GM21381 (cell line): ENCODE results near the gene XXYLT1.

Experiments used
- ATAC-seq: cut with Tn5 transposase; IDR thresholded peaks from one replicate; pipeline ENCODE4 v1.9.1; 2021; ENCODE audit warnings: mild to moderate bottlenecking, moderate library complexity; ENCODE audit not compliant: unreplicated experiment

Gene XXYLT1

DNA sequence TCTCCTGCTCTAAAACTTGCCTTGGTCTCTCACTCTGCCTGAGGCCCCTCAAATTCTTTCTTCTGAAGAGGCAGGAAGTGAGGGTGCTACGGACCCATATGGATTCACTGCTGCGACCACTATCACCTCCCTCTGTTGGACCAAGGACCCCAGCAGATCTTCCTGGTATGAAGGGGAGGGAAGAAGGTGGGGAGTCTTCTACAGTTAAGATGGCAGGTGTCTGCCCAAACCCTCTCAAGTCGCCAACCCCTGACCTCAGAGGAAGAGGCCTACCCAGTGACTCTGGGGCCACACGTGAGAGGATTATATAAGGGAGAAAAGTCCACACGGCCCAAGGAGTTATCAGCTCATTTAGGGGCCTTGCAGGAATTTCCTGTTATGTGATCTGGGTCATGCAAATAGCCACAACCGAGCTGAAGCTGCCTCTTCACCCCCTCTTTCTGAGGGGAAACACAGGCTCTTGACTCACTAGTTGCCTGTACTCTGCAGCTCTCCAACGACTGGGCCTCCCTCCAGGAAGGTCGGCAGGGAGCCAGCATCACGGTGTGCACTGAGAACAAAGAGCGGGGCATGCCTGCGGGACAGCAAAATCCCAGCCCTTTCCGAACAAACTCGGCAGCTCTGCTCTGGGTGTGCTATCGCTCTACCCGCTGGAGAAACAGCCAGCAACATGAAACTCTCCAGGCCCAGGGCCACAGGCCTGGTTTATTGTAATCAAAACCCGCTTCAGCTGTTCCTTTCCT, 116.0 kb downstream of the XXYLT1 start:
- ATAC-seq, result no peak

DNA sequence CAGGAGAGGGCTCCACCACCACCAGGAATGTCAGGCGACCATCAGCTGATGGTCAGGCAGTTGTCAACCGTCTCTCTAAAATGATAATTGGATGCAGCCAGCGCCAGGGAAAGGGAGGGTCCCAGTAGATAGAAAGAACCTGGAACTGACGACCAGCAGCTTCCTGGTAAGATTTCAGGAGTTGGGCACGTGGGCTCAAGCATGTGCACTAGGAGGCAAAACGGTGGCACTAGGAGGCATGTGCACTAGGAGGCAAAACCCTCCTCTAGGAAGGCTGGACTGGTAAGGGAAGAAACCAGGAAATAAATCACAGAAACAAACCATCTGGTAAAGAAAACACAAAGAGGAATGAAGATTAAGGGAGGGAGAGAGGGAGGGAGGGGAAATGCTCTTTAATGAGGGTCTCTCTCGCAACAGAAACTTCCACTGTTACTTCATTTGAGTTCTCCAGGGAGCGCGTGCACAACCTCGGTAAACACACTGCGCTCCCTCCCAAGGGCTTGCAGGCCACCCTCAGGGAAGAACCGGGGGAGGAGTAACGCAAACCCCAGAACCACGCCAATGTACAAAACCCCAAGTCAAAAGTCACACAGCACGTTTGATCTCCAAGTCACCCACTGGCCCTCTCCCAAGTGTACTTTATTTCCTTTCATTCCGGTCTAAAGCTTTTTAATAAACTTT, 116.7 kb downstream of the XXYLT1 start:
- ATAC-seq, result no peak

DNA sequence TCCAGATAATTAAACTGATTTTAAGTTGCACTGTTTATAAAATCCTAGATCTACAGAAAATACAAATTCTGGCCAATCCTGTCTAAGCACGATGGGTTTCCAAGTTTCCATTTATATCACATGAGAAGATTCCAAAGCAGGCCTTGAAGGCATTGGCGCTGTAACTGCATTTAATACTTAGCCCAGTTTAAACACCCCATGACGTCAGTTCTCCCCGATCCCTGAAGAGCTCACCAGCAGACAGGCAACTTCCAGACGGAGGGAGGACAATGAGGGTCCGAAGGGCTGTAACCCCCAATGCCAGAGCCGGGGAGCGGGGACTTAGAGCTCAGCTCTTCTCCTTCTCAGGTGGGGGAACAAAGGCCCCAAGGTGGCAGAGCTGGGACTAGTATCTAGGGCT, 117.3 kb downstream of the XXYLT1 start:
- no peak for ATAC-seq

DNA sequence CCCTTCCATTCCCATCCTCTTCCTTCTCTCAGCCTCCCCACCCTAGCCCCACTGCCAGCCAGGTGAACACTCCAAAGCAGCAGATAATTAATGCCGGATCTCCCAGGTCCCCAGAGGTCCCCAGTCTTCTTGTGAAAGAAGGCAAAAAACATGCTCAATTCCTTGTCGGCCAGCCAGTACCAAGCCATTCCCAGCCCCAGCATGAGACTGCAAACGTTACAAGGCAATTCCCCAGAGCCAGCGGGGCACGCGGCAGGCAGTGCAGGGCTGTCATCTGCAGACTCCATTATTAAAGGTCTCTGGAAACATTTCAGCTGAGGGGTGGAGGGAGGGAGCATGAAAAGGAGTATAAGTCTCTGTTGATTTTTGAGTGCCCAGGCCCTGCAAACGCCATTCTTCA, 117.8 kb downstream of the XXYLT1 start:
- no peak for ATAC-seq

DNA sequence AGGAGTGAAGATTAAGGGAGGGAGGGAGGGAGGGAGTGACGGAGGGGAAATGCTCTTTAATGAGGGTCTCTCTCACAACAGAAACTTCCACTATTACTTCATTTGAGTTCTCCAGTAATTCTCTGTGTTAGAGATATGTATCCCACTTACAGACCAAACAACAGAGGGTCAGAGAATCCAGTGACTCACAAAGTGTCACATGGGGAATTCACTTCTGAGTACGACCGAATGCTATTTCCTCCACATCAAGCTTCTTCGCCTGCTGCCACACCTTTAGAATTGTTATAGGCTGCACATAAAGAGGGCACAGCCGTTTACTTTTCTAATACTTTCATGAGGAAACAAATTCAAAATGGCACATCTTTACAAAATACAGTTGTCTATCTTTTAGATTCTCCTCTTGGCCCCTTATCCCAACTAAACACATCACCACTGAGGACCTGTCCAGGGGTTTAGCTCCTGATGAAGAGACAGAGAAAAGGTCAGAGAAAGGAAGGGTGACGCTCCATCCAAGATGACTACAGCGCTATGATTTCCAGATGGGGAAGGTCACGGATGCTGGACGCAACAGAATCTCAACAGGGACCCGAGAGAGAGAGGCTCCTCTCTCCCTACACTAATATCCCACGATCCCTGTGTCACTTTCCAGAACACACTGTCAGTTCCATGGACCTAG, 119.0 kb downstream of the XXYLT1 start:
- no peak for ATAC-seq

DNA sequence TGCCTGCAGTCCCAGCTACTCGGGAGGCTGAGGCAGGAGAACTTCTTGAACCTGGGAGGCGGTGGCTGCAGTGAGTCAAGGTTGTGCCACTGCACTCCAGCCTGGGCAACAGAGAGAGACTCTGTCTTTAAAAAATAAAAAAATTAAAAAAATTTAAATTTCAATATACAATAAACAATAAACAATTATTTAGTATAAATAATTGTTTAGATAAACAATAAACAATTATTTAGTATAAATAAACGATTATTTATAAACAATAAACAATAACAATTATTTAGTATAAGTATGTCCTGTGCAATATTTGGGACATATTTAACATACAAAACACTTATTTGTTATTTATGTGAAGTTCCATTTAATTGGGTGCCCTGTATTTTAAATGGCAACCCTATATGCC, 119.6 kb downstream of the XXYLT1 start:
- ATAC-seq, result no peak

DNA sequence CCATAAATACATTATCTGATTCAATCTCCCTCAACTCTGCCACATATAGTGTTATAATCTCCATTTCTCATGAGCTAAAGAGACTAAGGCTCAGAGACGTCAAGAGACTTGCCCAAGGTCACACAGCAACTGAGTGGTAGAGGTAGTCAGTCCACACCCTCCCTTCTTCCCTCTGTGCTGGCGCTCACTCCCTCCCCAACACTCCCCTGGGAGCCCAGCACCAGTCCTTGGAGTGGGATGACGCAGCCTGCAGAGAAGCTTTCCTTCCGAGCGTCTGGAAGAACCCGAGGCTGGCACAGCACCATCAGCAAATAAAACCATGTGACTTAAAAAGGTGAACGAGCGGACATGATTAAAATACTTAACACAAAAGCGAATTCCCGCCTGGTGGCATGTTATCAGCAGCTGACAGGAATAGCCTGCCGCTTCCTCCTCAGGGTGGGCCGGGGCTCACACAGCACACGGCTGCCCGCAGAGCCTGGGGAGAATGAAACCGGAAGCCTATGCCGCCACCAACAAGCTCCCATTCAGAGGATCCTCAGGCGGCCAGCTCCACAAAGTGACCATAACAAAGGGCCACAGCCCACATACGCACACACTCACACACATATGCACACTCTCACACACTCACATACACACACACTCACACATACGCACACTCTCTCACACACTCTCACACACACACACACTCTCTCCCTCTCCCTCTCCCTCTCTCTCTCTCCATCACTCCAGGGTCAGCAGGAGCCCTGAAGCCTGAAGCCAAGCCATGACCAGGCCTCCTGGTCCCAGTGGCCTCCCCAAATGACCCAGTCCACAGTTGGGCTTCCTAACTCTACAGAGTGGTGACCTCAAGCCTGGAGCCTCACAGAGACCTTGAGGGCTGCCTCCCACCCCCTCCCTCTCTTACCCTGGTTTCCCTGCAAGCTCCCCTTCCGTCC, 120.5 kb downstream of the XXYLT1 start:
- peak; percentile 34 for ATAC-seq

DNA sequence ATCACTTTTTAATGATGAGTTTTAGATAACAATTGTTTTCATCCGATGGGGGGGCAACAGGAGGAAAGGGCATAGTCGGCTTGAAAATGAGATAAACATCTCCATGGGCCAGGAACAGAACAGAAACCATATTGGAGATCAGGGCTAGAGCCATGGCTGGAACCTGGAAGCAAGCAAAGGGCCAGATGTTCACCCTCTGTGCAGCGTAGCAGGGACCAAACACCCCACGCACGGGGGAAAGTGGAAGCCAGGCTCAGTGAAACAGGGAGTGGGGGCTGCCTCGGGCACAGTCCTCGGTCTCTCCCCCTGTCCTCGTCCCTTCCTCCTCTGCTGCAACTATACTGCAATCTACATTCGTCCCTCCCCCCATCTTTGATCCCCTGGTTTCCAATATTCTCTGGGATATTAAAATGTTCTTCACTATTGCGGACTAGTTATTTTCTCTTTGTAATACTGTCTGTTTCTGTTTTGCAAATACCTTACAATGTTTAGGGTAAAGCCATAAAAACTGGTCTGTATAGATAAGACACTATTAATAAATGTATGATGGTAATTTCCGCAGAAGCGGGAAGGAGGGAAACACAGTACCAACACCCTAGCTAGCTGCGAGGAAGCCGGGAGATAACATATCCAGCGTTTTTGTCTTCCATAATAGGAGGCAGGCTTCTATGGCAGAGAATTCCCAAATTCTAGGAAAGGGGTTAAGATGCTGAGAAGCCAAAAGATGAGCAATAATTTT, 121.5 kb downstream of the XXYLT1 start:
- ATAC-seq, result no peak

DNA sequence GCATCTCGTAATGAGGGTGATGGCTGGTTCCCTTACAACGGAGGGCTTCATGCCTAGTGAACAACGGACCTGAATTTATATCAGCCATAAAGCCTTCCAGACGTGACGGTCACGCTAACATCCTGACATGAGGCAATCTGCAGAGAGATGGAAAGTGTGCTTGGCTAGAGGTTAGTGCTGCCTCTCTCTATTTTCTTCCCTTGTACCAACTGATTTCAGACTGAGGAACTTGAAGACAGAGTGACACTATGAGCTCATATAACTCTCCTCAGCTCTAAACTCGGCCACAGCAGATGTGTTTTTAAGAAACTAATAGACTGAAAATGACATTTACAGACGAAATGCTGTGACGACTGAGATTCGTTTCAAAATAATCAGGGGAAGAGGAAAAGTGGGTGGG, 122.4 kb downstream of the XXYLT1 start:
- no peak for ATAC-seq

DNA sequence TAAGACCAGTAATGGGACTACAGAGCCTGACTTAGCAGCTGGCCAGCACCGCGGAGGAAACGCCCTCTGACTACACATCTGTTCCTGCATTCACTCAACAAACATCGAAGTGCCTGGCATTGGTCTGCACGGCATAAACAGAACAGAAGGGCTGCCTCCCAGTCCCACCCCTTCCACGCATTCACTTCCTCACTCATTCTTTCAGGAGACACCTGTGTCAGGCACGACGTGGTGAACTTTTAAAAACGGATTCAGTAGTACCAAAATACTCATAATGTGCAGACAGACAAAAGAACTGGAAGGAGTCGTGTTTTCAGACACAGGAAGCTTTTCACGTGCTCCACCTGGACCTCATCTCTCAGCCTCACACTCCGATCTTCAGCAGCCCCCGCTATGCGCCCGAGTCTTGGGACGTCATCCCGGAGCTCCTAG, 123.3 kb downstream of the XXYLT1 start:
- ATAC-seq, result peak; percentile 78

DNA sequence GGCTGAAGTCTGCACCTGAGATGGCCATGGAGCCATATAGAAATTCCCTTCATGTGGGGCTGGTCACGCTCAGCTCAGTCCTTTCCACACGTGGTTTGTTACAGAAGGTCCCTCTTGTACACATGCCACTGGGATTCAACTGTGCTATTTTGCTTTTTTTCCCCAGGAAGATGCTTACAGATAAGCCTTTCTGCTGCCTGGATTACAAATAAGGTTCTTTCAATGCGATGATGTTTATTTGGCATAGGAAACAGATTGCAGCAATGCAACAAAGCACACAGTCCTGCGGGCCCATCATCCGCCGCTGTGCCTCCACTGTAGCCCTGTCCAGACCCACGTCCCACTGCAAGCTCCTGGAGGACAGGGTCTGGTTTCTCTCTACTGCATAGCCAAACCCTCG, 124.8 kb downstream of the XXYLT1 start:
- no peak for ATAC-seq

DNA sequence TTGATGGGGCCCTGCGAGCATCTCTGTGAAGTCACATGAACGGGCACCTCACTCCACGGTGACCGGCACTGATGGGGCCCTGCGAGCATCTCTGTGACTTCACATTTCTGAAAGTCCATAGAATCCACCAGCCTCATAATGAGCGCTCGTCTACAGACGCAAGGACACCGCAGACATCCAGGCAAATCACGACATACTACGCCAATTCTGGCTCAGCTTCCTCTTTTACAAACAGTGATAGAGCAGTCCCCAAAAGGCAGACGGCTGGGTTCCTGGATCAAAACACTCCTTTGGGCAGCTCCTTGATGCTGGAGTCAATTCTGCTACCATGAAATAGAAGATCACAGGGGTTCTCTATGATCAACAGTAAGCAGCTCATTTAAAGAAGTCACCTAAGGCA, 125.4 kb downstream of the XXYLT1 start:
- no peak for ATAC-seq

DNA sequence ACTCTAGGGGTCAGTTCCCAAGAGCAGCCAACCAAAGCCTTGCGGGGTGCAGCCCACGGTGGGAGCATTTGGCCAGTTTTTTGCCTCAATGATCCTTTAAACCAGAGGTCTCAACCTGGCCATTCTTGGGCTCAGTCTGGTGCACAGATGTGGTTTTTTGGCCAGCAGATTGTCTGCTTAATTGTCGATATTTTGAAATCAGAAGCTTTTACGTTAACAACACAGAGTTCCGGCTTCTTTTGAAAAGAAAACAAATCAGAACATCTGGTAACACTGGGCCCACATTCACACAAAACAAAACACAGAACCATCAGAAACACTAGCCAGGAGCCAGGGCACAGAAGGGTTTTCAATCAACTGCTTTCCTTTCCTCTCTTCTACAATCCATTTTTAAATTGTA, 127.7 kb downstream of the XXYLT1 start:
- ATAC-seq, result no peak

DNA sequence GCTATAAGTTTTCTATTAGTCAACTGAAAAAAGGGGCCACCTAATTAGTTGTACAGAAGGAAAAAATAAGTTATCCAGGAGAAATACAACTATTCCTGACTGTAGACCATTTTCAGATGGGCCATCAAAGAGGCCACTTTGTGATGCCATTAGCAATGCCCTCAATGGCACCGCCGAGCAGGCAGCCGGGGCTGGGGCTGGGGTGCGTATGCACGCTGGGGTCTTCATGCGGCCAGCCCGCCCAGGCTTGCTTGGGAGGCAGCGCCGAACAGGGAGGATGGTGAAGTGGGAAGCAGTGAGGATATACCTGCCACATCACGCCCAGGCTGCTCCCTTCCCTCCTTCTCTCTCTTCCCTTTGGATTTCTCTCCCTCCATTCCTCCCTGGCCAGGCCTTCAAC, 128.4 kb downstream of the XXYLT1 start:
- no peak for ATAC-seq

DNA sequence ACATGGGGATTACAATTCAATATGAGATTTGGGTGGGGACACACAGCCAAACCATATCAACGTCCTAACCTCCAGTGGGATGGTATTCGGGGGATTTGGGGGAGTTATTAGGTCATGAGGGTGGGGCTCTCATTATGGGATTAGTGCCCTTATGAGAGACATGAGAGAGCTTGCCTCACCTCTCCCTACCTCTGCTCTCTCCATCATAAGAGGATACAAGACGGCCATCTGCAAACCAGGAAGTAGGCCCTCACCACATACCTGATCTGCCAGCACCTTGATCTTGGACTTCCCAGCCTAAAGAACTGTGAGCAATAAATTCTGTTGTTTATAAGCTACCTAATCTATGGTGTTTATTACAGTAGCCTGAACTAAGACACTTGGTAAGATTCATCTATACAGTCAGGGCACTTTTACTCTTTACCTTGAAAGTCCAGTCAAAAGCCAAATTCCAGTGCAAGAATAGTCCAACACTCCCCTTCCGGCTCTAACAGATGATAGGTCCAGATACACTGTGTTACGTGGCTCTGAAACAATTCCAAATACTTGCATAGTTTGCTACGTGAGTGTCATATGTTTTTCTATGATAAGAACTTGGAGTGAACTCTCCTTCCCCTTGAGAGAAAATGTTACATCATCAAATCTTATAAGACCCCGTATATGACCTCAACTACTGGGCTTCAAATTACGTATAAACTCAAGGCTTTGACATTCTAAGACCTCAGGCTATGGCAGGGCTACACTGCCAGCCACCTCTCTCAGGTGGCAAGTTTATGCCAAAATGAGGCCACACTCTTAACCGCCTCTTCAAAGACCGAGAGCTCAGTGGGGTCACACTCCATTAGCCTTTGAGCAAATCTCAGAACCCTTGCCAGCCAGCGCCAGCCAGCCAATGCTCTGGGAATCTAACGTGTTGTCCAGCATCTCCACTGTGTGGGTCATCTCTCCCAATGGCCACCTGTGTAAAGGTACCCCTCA, 129.9 kb downstream of the XXYLT1 start:
- no peak for ATAC-seq

DNA sequence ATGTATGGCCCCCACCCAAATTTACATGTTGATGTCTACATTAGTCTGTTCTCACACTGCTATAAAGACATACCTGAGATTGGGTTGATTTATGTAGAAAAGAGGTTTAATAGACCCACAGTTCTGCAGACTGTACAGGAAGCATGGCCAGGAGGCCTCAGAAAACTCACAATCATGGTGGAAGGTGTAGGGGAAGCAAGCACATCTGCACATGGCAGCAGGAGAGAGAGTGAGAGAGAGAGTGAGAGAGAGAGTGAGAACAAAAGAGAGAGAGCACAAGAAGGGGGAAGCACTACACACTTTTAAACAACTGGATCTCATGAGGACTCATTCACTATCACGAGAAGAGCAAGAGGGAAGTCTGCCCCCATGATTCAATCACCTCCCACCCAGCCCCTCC, 130.5 kb downstream of the XXYLT1 start:
- no peak for ATAC-seq

DNA sequence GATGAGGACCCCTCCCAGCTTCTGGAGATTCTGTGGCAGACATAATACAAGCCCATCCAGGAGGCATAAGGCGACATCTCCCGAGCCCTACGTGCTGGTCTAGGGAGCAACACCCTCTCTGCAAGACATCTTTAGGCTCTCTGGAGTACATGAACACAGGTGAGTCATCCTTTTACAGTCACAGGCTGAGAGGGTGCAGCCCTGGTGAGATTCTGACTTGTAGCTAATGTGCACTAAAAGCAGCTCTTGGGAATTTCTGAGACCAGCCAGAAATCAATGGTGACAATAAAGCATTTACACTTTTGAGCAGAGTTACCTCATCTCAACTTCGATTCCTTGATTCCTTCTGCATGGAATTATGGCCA, 131.1 kb downstream of the XXYLT1 start:
- ATAC-seq, result no peak

DNA sequence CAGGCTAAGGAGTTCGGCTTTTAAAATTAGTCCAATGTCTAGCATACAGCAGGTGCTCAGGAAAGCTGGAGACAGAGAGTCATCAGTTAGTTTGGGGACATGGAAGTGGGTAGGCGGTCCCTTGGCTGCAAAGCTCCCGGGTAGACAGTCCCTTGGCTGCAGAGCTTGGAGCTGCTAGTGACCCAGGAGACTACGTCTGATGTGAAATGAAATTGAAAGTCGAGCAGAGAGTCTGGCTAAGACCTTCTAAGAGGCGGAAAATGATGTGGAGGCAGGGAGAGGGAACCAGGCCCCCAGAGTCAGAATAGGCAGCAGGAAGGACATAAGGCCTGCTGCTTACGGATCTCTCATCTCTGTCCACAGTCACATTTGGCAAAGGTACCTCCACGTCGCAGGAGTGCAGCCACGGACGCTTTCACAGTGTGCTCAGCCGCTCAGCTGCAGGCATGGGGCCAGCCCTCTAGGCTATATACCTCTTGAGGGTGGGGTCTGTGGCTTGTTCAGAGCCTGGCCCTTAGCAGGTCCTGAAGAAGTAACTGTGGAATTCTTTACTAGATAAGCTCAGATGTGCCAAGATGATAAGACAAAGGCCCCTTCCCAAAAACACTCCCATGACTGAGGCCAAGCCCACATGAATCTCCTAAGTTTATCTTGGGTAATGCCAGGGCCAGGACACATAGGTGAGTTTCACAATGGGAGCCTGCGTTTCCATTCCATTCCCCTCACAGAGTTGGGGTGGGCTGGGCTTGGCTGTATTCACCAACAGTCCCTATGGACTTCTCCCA, 131.7 kb downstream of the XXYLT1 start:
- ATAC-seq, result no peak
